NCI-H1048 (cell line): ENCODE data around the gene FIBCD1.

Source experiments
- DNase-seq: peaks from one replicate; lab custom pipeline; 2025; lab: John Stamatoyannopoulos, UW

The FIBCD1 gene

GRCh38 chr9:130936285-130937117, 2.5 kb downstream of the FIBCD1 start:
- DNase-seq = no peak

- DNase-seq = no peak
These were observed 3.3 kb downstream of the FIBCD1 start for GRCh38 chr9:130935648-130936271.

- DNase-seq = no peak
These were observed 4.1 kb downstream of the FIBCD1 start for GRCh38 chr9:130934702-130935647.

GRCh38 chr9:130934246-130934645, 4.8 kb downstream of the FIBCD1 start:
- no peak for DNase-seq

- DNase-seq = no peak
These were observed 5.7 kb downstream of the FIBCD1 start for GRCh38 chr9:130933114-130934046.

DNA sequence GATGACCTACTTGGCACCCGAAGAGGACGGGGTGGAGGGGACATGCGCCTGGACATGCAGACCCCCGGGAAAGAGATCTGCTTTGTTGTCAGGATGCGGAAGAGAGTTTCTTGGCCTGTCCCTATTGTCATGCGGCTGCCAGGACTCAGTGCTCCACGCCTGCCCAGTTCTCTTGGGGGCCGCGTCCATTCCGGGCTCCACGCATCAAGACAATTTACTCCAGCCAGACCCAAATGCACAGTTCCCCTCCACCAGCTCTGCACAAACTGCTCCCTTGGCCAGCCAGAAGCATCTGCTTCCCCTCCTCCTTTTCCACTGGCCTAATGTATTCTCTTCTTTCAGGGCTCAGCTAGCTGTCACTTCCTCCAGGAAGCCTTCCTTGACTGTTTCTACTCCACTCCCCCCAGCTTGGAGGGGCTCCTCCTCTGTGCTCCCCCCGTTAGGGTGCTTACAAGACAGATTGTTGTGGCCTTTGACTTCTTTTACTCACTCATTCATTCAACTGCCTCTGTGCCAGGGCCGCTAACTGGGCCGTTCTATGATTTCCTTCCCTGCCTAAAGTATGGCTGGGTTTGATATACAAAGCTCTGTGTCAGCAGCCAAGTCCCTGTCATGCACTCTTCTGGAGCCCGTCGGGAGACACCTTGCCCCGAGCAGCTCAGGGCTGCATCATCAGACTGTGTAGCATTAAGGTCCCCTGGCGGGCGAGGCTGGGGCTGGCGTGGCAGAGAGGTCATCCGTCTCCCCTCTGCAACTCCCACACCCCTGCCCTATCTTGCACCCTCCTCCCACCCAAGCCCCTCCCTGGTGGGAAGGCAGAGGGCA, 6.6 kb downstream of the FIBCD1 start:
- DNase-seq = no peak

DNA sequence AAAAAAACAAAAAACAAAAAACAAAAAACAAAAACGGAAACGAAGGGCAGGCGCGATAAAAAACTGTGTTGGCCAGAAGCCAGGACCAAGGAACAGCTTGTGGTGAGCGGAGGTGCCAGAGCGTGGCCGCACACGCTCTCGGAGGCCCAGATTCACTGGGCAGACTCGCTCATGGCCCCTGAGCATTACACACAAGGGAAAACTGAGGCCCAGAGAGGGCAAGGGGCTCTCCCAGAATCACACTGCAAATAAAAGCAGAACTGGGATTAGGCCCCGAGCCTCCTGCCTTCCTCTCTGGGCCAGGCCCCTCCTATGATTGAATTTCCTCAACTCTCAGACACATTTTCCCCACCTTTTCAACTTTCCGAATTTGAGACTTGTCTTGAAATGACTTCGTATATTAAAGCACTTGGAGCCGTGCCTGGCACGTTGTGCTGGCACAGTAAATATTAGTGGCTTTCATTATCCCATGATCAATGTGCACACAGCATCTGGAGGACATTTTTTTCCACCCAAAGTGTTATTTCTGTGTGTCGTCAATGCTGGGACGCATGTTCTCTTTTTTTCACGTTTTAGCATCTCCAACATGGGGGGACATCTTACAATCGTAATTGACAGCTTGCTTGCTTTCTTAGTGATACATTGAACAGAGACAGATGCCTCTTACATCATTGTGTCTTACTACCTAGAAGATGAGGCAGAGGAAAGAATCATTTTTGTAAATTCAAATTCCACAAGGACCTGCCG, 7.4 kb downstream of the FIBCD1 start:
- no peak for DNase-seq

DNA sequence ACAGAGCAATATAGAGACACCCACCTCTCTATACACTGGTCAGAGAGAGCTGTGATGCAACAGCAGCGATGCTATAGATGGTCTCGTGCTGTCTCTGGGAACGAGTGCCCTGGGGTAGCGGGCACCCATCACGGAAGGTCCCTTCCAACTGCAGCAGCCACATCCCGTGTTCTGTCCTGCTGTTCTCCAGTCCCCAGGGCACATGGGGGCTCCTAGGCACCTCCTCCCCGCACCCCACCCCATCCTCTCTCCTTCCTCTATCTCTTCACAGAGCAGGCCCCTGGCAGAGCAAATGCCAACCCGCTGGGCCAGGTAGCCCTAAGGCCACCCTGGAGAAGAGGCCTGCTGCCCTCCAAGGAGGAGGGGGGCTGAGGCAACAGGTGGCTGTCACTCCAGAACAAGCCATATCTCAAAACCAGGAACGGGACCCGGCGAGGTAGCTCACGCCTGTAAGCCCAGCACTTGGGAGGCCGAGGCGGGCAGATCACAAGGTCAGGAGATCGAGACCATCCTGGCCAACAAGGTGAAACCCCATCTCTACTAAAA, 8.2 kb downstream of the FIBCD1 start:
- no peak for DNase-seq

- DNase-seq = no peak
These were observed 8.8 kb downstream of the FIBCD1 start for GRCh38 chr9:130930132-130930803.

- DNase-seq = no peak
These were observed 9.4 kb downstream of the FIBCD1 start for GRCh38 chr9:130929571-130930038.

GRCh38 chr9:130927995-130928900, 10.8 kb downstream of the FIBCD1 start:
- DNase-seq = no peak

- DNase-seq = no peak
These were observed 11.7 kb downstream of the FIBCD1 start for GRCh38 chr9:130927338-130927737.

DNA sequence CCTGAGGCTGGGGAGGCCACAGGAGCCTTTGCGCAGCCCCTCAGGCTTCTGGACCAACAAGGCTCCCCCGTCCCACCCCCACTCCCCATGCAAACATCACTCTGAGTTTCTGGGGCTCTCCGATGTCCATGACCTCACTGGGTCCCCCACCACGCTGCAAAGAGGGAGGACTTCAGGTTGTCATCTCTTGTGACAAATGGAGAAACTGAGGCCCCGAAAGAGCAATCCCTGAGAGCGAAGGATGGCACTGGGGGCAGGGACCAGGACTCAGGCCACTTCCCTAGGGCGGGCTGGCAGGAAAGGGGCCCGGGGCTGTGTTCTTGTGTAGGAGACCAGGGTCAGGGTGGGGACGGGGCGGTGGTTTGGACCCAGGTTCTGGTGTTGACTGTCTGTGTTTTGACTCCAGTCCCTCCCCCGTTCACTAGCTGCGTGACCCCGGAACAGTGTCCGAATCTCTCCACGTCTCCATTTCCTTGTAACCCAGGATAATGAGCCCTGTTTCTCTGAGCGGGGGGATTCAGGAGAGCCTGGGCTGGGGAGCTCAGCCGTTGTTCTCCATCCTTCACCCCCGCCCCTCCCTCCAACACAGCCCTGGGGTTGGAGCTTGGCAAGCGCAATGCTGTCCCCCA, 13.9 kb downstream of the FIBCD1 start:
- no peak for DNase-seq

- DNase-seq = no peak
These were observed 14.6 kb downstream of the FIBCD1 start for GRCh38 chr9:130924448-130924788.

DNA sequence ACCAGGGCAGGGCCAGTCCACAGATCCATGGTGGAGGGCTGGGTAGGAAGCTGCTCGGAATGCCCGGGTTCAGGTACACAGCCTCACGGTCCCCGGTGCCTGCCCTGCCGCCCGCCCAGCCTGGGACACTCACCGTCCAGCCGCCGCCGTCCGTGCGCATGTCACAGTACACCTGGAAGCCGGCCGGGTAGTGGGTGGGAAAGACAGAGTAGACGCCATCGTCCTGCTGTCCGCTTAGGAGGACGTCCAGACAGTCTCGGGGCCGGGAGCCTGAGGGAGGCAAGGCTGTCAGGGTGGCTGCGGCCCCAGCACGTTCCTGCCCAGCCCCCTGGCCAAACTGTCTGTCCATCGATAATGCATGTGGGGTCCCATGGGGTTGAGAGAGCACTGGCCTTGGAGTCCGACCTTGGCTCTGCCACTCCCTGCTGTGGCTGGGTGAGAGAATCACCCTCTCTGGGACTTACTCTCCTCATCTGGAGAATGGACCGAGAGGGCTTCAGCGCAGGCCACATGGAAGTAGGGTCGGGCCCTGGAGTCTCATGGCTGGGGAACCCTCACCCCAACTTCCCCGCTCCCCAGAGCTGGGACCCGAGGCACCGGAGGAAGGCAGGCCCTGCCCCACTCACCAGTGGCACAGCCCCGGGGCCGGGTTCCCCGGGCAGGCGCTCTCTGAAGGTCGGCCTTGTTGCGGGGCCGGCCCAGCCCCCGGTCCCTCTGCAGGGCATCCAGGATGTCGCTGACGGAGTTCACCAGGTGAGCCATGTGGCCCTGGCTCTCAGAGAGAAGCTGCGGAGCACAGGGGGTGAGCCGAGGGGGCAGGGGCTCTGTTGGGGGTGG, 15.2 kb downstream of the FIBCD1 start:
- DNase-seq = no peak

- no peak for DNase-seq
These were observed 16.0 kb downstream of the FIBCD1 start for GRCh38 chr9:130922893-130923610.
